ENCODE results near the gene CDKN2B-AS1. TPM values are rescaled to one million over a fixed set of nuclear protein-coding genes. Genes with fewer than 3 reads are reported as not detected.
A peak's percentile ranks its signal among the peaks of the same experiment; 100 is the strongest.

Gene CDKN2B-AS1
- total and polyA plus RNA-seq, 7 donors, result 0.49 to 264 (median 2.0) TPM

- no peak for DNase-seq
- H3K4me1 ChIP-seq, result no peaks in the 10 kb centered on the region
- no peaks in the 10 kb centered on the region for H3K9me3 ChIP-seq
- H3K4me3 ChIP-seq, result no peak overlapping the region
- no peak overlapping the region for H3K27ac ChIP-seq
- 64 to 68% methylated on average over 4 of the region's 4 CpGs for WGBS, 2 donors
- no peaks in the 10 kb centered on the region for H3K36me3 ChIP-seq
- TF ChIP-seq POLR2AphosphoS5 (IDR thresholded peaks at IDR 0.05) (no peak), EP300 (IDR thresholded peaks at IDR 0.05) (no peak), POLR2A (IDR thresholded peaks at IDR 0.05) (no peak)
- TF ChIP-seq, protein P1, sequence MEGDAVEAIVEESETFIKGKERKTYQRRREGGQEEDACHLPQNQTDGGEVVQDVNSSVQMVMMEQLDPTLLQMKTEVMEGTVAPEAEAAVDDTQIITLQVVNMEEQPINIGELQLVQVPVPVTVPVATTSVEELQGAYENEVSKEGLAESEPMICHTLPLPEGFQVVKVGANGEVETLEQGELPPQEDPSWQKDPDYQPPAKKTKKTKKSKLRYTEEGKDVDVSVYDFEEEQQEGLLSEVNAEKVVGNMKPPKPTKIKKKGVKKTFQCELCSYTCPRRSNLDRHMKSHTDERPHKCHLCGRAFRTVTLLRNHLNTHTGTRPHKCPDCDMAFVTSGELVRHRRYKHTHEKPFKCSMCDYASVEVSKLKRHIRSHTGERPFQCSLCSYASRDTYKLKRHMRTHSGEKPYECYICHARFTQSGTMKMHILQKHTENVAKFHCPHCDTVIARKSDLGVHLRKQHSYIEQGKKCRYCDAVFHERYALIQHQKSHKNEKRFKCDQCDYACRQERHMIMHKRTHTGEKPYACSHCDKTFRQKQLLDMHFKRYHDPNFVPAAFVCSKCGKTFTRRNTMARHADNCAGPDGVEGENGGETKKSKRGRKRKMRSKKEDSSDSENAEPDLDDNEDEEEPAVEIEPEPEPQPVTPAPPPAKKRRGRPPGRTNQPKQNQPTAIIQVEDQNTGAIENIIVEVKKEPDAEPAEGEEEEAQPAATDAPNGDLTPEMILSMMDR (IDR thresholded peaks at IDR 0.05), result no peak
- intact Hi-C loops (cut with DNase I), result no loop called here
- H3K27me3 ChIP-seq, result no peaks in the 10 kb centered on the region
Measured at GRCh38 chr9:22157828-22158227, 163.2 kb downstream of the CDKN2B-AS1 start.

DNA sequence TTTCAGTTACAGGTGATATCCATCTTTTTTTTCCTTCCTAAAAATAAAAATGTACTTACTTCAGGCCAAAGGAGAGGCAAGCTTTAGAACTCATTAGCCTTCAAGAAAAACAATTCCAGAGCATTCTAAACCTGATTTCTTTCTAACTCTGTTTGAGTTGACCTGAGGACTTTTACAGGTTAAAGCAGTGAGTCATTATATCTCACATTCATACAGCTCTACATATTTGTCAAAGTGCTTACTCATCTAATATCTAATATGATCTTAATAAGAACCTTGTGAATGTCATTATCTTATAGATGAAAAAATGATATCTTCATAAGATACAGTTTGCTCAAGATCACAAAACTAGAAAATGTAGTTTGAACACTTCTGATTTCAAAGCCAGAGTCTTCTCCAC lies 163.7 kb downstream of the CDKN2B-AS1 start:
- no peaks in the 10 kb centered on the region for H3K4me1 ChIP-seq
- intact Hi-C loops (cut with DNase I), result no loop called here
- H3K4me3 ChIP-seq, result no peak overlapping the region
- H3K27me3 ChIP-seq, result no peaks in the 10 kb centered on the region
- no peaks in the 10 kb centered on the region for H3K36me3 ChIP-seq
- no peak for DNase-seq
- H3K27ac ChIP-seq, result no peak overlapping the region
- TF ChIP-seq EP300 (IDR thresholded peaks at IDR 0.05), result no peak
- TF ChIP-seq, protein P1 (IDR thresholded peaks at IDR 0.05), result no peak
- no peak for TF ChIP-seq POLR2AphosphoS5 (IDR thresholded peaks at IDR 0.05)
- no peak for TF ChIP-seq POLR2A (IDR thresholded peaks at IDR 0.05)
- H3K9me3 ChIP-seq, result no peaks in the 10 kb centered on the region

GRCh38 chr9:22158927-22159346 lies 164.3 kb downstream of the CDKN2B-AS1 start:
- H3K4me1 ChIP-seq, result no peaks in the 10 kb centered on the region
- H3K27me3 ChIP-seq, result no peaks in the 10 kb centered on the region
- H3K4me3 ChIP-seq, result no peak overlapping the region
- intact Hi-C loops (cut with DNase I), result no loop called here
- 21 to 41% methylated on average over 3 of the region's 3 CpGs for WGBS, 2 donors
- peak; percentile 75 for DNase-seq
- no peaks in the 10 kb centered on the region for H3K9me3 ChIP-seq
- TF ChIP-seq, protein P1 (IDR thresholded peaks at IDR 0.05), result no peak
- TF ChIP-seq POLR2A (IDR thresholded peaks at IDR 0.05), result no peak
- TF ChIP-seq POLR2AphosphoS5 (IDR thresholded peaks at IDR 0.05), result no peak
- no peak for TF ChIP-seq EP300 (IDR thresholded peaks at IDR 0.05)
- no peak overlapping the region for H3K27ac ChIP-seq
- no peaks in the 10 kb centered on the region for H3K36me3 ChIP-seq

DNA sequence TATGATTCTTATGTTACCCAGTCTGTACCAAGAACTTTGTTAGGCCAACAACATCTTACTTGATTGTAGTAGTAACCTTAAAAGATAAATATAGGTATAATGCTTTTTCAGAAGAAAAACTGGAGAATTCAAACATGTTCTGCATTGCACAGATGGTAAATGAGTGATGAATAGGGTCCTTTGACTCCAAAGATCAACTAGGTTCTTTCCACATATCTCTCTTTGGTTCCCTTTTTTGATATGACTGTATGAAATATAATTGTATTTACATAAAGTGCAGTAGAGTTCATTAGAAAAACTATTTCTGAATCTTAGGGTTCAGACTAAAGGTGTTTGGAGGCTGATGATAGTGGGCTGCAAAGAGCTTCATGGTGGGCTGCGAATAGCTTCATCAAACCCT lies 165.0 kb downstream of the CDKN2B-AS1 start:
- Histone ChIP-seq H3K9me3 (no peaks in the 10 kb centered on the region), H3K27ac (no peak overlapping the region), H3K27me3 (no peaks in the 10 kb centered on the region), H3K4me3 (no peak overlapping the region), H3K36me3 (no peaks in the 10 kb centered on the region), H3K4me1 (no peaks in the 10 kb centered on the region)
- WGBS, 2 donors, result 94% methylated on average over 1 of the region's 1 CpG
- no peak for DNase-seq
- intact Hi-C loops (cut with DNase I), result no loop called here
- no peak for TF ChIP-seq EP300 (IDR thresholded peaks at IDR 0.05)
- TF ChIP-seq, protein P1 (IDR thresholded peaks at IDR 0.05), result no peak
- TF ChIP-seq POLR2AphosphoS5 (IDR thresholded peaks at IDR 0.05), result no peak
- TF ChIP-seq POLR2A (IDR thresholded peaks at IDR 0.05), result no peak

GRCh38 chr9:22160221-22160620 lies 165.6 kb downstream of the CDKN2B-AS1 start:
- H3K4me1 ChIP-seq, result no peaks in the 10 kb centered on the region
- no peak for DNase-seq
- TF ChIP-seq EP300 (IDR thresholded peaks at IDR 0.05) (no peak), POLR2AphosphoS5 (IDR thresholded peaks at IDR 0.05) (no peak), POLR2A (IDR thresholded peaks at IDR 0.05) (no peak)
- TF ChIP-seq, protein P1 (IDR thresholded peaks at IDR 0.05), result no peak
- H3K9me3 ChIP-seq, result no peaks in the 10 kb centered on the region
- no peaks in the 10 kb centered on the region for H3K36me3 ChIP-seq
- no peaks in the 10 kb centered on the region for H3K27me3 ChIP-seq
- WGBS, 2 donors, result 62 to 71% methylated on average over 1 of the region's 1 CpG
- no peak overlapping the region for H3K27ac ChIP-seq
- intact Hi-C loops (cut with DNase I), result no loop called here
- H3K4me3 ChIP-seq, result no peak overlapping the region

Measured in sigmoid colon (tissue), 7 donors.